Measurements from ENCODE around the gene BAG5.

Gene BAG5

DNA sequence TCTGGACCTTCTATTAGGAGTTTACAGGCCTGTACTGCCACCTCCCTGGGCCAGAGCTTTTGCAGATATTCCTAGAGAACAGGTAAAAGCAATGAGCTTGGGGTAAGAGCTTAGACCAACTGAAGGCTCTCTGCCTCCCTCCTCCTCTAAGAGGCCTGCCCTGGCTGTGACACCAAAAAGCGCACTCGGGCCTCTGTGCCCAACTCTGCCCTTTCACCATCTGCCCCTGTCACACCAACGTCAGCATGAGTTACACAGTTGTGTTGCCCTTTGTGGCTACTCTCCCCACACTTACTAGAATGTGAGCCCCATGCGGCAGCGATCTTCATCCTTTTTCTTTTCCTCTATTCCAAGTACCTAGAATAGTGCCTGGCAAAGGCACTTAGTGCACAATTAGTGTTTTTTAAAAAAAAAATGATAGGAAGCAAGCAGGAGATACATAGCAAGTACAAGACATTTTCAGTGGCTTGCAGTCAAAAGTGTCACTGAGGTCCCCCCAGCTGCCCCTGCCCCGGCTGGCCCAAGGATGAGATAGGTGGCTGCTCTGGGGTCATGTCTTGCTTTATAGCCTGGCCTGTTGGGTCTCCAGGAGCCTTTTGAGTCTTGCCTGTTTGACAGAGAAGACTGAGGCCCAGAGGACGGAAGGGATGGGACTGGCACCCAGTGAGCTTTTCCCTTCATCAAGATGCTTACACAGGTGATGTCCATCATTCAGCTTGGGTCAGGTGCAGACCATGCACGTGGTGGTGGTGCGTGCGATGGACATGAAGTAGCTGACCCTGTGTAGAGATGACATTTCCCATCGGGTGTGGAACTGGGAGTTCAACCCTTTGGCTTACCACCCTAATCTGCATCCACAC is 52.4 kb downstream of the BAG5 start:
- Histone ChIP-seq H3K4me3 (ENCODE audit: low read length) (no peak overlapping the region), H3K9ac (ENCODE audit: low read length) (no peak overlapping the region), H3K79me2 (ENCODE audit: low read length) (no peaks in the 10 kb centered on the region), H3K9me3 (ENCODE audit: insufficient read depth, low read length) (no peaks in the 10 kb centered on the region), H4K20me1 (ENCODE audit: insufficient read depth, low read length) (no peaks in the 10 kb centered on the region), H3K4me1 (ENCODE audit: low read length) (no peaks in the 10 kb centered on the region), H3K36me3 (replicated peaks; ENCODE audit: low read depth, low read length) (peaks cover 25% of the 10 kb centered on the region), H3K27ac (ENCODE audit: low read length) (no peak overlapping the region), H3K4me2 (ENCODE audit: low read length) (no peak overlapping the region), H3K27me3 (ENCODE audit: low read depth, low read length) (no peaks in the 10 kb centered on the region), H2AFZ (ENCODE audit: low read depth, low read length) (no peak overlapping the region)
- TF ChIP-seq EZH2phosphoT487 (IDR thresholded peaks at IDR 0.05; ENCODE audit: low read depth), result no peak
- TF ChIP-seq, protein P1, sequence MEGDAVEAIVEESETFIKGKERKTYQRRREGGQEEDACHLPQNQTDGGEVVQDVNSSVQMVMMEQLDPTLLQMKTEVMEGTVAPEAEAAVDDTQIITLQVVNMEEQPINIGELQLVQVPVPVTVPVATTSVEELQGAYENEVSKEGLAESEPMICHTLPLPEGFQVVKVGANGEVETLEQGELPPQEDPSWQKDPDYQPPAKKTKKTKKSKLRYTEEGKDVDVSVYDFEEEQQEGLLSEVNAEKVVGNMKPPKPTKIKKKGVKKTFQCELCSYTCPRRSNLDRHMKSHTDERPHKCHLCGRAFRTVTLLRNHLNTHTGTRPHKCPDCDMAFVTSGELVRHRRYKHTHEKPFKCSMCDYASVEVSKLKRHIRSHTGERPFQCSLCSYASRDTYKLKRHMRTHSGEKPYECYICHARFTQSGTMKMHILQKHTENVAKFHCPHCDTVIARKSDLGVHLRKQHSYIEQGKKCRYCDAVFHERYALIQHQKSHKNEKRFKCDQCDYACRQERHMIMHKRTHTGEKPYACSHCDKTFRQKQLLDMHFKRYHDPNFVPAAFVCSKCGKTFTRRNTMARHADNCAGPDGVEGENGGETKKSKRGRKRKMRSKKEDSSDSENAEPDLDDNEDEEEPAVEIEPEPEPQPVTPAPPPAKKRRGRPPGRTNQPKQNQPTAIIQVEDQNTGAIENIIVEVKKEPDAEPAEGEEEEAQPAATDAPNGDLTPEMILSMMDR (IDR thresholded peaks at IDR 0.05; ENCODE audit: low read depth, low read length), result no peak

DNA sequence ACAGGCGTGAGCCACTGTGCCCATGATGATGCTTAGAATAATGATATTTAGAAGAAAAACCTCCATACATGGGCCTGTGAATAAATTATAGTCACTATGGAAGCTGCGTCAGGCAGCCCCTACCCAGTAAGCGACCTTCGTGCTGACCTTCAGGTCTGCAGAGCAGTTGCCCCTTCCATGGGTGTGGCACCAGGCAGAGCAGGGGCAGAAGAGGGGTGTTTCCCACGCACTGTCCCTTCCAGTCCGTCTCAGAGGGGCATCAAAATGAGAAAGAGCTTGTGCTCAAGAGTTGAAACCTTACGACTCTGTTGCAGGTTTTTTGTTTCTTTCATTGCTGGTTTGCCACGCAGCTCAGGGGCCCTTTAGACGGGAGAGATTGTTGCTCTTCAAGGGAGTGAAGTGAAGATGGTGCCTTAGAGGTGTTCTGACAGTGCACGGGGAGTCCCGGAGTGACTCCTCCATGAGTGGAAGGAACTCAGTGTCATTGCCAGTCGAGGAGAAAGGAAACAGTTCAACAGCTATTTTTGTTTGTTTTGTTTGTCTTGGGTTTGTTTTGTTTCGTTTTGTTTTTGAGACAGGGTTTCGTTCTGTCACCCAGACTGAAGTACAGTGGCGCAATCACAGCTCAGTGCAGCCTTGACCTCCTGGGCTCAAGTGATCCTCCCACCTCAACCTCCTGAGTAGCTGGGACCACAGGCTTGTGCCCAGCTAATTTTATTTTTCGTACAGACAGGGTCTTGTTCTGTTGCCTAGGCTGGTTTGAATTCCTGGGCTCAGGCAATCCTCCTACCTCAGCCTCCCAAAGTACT is 53.7 kb downstream of the BAG5 start:
- H3K9me3 ChIP-seq (ENCODE audit: insufficient read depth, low read length), result no peaks in the 10 kb centered on the region
- TF ChIP-seq, protein P1 (IDR thresholded peaks at IDR 0.05; ENCODE audit: low read depth, low read length), result no peak
- TF ChIP-seq EZH2phosphoT487 (IDR thresholded peaks at IDR 0.05; ENCODE audit: low read depth), result no peak
- peaks cover 34% of the 10 kb centered on the region for H3K36me3 ChIP-seq (replicated peaks; ENCODE audit: low read depth, low read length)
- no peak overlapping the region for H3K4me3 ChIP-seq (ENCODE audit: low read length)
- no peaks in the 10 kb centered on the region for H3K79me2 ChIP-seq (ENCODE audit: low read length)
- H3K9ac ChIP-seq (ENCODE audit: low read length), result no peak overlapping the region
- H3K4me1 ChIP-seq (ENCODE audit: low read length), result no peaks in the 10 kb centered on the region
- H3K27ac ChIP-seq (ENCODE audit: low read length), result no peak overlapping the region
- no peaks in the 10 kb centered on the region for H4K20me1 ChIP-seq (ENCODE audit: insufficient read depth, low read length)
- no peak overlapping the region for H3K4me2 ChIP-seq (ENCODE audit: low read length)
- H2AFZ ChIP-seq (ENCODE audit: low read depth, low read length), result no peak overlapping the region
- no peaks in the 10 kb centered on the region for H3K27me3 ChIP-seq (ENCODE audit: low read depth, low read length)

DNA sequence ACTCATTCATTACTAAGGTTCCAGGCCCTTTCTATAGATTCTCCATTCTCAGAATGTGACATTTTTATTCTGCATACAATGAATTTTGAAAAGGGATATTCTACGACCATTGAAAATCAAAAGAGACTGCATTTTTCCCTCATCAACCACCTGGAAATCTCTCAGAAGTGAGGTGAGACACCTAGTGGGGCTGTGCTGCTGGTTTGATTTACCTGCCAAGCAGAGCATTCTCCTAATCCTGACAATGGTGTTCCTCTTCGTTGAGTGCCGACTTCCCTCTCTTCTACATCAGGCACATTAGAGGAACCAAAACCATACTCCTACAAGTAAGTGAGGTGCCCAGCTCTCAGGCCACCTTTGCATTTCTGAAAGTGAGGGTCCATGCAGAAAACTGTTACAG is 54.7 kb downstream of the BAG5 start:
- TF ChIP-seq, protein P1 (IDR thresholded peaks at IDR 0.05; ENCODE audit: low read depth, low read length), result peak; percentile 15; the same call in 1 of the 2 replicates
- TF ChIP-seq EZH2phosphoT487 (IDR thresholded peaks at IDR 0.05; ENCODE audit: low read depth), result no peak
- H2AFZ ChIP-seq (ENCODE audit: low read depth, low read length), result no peak overlapping the region
- H3K36me3 ChIP-seq (replicated peaks; ENCODE audit: low read depth, low read length), result peaks cover 42% of the 10 kb centered on the region
- no peaks in the 10 kb centered on the region for H3K9me3 ChIP-seq (ENCODE audit: insufficient read depth, low read length)
- no peaks in the 10 kb centered on the region for H3K79me2 ChIP-seq (ENCODE audit: low read length)
- H3K27me3 ChIP-seq (ENCODE audit: low read depth, low read length), result no peaks in the 10 kb centered on the region
- H3K9ac ChIP-seq (ENCODE audit: low read length), result no peak overlapping the region
- no peaks in the 10 kb centered on the region for H3K4me1 ChIP-seq (ENCODE audit: low read length)
- H3K4me3 ChIP-seq (ENCODE audit: low read length), result no peak overlapping the region
- no peaks in the 10 kb centered on the region for H4K20me1 ChIP-seq (ENCODE audit: insufficient read depth, low read length)
- no peak overlapping the region for H3K4me2 ChIP-seq (ENCODE audit: low read length)
- H3K27ac ChIP-seq (ENCODE audit: low read length), result no peak overlapping the region

Data from OCI-LY3 (cell line).